Upper lobe of right lung (tissue), 1 donor: ENCODE measurements around the gene PLA2G2D. TPM values are rescaled to one million over a fixed set of nuclear protein-coding genes. Genes with fewer than 3 reads are reported as not detected.
A peak's percentile ranks its signal among the peaks of the same experiment; 100 is the strongest.
"Not testable (repeated sequence)": the region's sequence is repeated elsewhere in the genome, so short reads cannot be mapped to it uniquely, and the experiment has no call there.

ENCODE experiments used
- ATAC-seq: fragments of 200-7000 bp; cut with Tn5 transposase; one replicate; pipeline ENCODE4 v1.9.1; 2020; ENCODE audit warnings: mild to moderate bottlenecking, moderate library complexity
- DNase-seq: peaks from one replicate; pipeline ENCODE4 v3.0.0-alpha.2; 2020
- H3K27ac ChIP-seq: fragments of 200-600 bp; one replicate; pipeline ENCODE4 v1.8.0; 2022
- H3K27me3 ChIP-seq: fragments of 200-600 bp; one replicate; pipeline ENCODE4 v1.8.0; 2022; ENCODE audit warnings: mild to moderate bottlenecking
- H3K36me3 ChIP-seq: fragments of 200-600 bp; one replicate; pipeline ENCODE4 v1.8.0; 2022
- H3K4me1 ChIP-seq: fragments of 200-600 bp; one replicate; pipeline ENCODE4 v1.8.0; 2022
- H3K4me3 ChIP-seq: fragments of 200-600 bp; one replicate; pipeline ENCODE4 v1.8.0; 2022; ENCODE audit warnings: mild to moderate bottlenecking
- H3K9me3 ChIP-seq: fragments of 200-600 bp; one replicate; pipeline ENCODE4 v1.8.0; 2022
- intact Hi-C: fragments of 100-400 bp; cut with DNase I; formaldehyde crosslinking; loops from one replicate; pipeline ENCODE4 v1.11.0; 2022
- total RNA-seq: library from RNA; stranded (reverse); fragmentation: NEBNext Ultra II Directional; extraction: Animal tissue kit (Norgen Biotek cat#: 25700); gene quantifications from one replicate; pipeline ENCODE4 v1.2.1, GENCODE V29; 2021
- TF ChIP-seq, protein P1 (sequence below): fragments of 200-600 bp; IDR thresholded peaks from one replicate; pipeline ENCODE4 v1.8.0; 2022; ENCODE audit warnings: antibody characterized with exemption
- donor health status: DM: no; HTN: yes; CAD: no; lungs with severe emphysema.

The PLA2G2D gene
- total RNA-seq, 1 donor from 2014 or later: not detected

DNA sequence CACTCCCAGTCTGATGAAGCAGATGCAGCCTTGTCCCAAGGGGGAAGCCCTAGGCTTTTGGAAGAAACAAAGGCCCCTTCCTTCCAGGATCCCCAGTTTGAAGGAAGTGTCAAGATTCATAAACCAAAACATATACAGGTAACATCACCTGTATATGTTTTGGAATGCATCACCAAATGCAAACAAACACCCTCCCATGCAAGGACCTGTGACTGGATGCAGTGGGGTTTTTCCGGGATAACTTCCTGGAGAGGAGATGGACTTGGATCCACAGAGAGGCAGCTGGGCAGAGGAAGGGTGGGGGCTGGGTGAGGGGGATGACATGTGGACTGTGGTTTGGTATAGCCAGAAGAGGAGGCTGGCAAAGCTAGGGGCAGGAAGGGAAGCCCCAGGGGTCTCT, 18.3 kb upstream of the PLA2G2D start:
- ATAC-seq: no peak
- Histone ChIP-seq H3K4me1 (no peaks in the 10 kb centered on the region), H3K9me3 (no peaks in the 10 kb centered on the region), H3K27me3 (no peaks in the 10 kb centered on the region), H3K36me3 (no peaks in the 10 kb centered on the region), H3K27ac (no peak overlapping the region), H3K4me3 (no peak overlapping the region)
- TF ChIP-seq, protein P1, sequence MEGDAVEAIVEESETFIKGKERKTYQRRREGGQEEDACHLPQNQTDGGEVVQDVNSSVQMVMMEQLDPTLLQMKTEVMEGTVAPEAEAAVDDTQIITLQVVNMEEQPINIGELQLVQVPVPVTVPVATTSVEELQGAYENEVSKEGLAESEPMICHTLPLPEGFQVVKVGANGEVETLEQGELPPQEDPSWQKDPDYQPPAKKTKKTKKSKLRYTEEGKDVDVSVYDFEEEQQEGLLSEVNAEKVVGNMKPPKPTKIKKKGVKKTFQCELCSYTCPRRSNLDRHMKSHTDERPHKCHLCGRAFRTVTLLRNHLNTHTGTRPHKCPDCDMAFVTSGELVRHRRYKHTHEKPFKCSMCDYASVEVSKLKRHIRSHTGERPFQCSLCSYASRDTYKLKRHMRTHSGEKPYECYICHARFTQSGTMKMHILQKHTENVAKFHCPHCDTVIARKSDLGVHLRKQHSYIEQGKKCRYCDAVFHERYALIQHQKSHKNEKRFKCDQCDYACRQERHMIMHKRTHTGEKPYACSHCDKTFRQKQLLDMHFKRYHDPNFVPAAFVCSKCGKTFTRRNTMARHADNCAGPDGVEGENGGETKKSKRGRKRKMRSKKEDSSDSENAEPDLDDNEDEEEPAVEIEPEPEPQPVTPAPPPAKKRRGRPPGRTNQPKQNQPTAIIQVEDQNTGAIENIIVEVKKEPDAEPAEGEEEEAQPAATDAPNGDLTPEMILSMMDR: no peak
- intact Hi-C loops: no loop called here
- DNase-seq: no peak

DNA sequence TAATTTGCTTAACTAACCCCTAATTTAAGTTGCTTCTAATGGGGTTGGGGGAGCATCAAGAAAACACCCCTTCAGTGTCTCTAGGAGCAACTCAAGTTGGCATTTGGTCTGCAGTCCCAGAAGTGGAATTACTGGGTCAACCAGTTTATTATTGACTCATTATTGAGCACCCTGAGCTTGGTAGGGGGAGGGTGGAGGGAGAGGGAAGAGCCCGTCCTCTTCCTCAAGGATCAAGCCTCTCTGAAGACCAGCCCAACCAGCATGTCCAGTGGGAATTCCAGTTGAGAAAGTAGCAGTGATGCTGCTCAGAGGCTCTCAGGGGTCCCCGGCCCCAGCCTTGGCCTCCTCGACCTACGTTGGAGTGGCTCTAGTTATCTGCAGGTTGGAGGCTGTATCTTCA, 17.7 kb upstream of the PLA2G2D start:
- no peaks in the 10 kb centered on the region for H3K9me3 ChIP-seq
- peak; percentile 59 for ATAC-seq
- no peak overlapping the region for H3K27ac ChIP-seq
- intact Hi-C loops: no loop called here
- H3K27me3 ChIP-seq: no peaks in the 10 kb centered on the region
- peak; percentile 56 for DNase-seq
- TF ChIP-seq, protein P1: no peak
- H3K36me3 ChIP-seq: no peaks in the 10 kb centered on the region
- H3K4me3 ChIP-seq: no peak overlapping the region
- H3K4me1 ChIP-seq: no peaks in the 10 kb centered on the region

DNA sequence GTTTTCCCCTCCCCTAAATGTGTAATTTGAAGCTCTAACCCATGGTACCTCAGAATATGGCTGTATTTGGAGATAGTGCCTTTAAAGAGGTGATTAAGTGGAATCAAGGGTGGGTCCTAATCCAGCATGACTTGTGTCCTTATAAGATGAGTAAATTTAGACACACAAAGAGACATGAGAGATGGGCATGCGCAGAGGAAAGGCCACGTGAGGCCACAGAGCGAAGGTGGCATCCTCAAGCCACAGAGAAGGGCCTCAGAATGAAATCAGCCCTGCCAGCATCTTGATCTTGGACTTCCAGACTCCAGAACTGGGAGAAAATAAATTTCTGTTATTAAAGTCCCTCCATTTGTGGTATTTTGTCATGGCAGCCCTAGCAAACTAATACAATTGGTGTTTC, 16.9 kb upstream of the PLA2G2D start:
- intact Hi-C loops: no loop called here
- Histone ChIP-seq H3K27me3 (no peaks in the 10 kb centered on the region), H3K36me3 (no peaks in the 10 kb centered on the region), H3K4me1 (no peaks in the 10 kb centered on the region), H3K9me3 (no peaks in the 10 kb centered on the region), H3K27ac (no peak overlapping the region), H3K4me3 (no peak overlapping the region)
- TF ChIP-seq, protein P1: no peak
- no peak for DNase-seq
- no peak for ATAC-seq

DNA sequence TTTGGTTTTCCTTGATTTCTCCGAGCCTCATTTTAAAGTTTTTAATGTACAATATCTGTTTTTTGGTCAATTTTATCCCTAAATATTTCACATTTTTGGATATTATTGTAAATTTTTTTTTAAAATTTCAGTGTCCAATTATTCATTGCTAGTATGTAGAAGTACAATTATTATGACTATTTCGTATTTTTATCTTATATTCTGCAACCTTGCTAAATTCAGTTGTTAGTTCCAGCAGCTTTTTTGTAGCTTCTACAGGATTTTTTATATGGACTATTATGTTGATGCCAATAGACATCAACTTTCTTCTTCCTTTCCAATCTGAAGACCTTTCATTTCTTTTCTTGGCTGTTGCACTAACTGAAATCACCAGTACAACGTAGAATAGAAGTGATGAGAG, 15.7 kb upstream of the PLA2G2D start:
- no peaks in the 10 kb centered on the region for H3K9me3 ChIP-seq
- ATAC-seq (no peak), DNase-seq (no peak)
- intact Hi-C loops: no loop called here
- H3K27me3 ChIP-seq: no peaks in the 10 kb centered on the region
- no peak overlapping the region for H3K27ac ChIP-seq
- no peaks in the 10 kb centered on the region for H3K4me1 ChIP-seq
- H3K36me3 ChIP-seq: no peaks in the 10 kb centered on the region
- H3K4me3 ChIP-seq: no peak overlapping the region
- TF ChIP-seq, protein P1: no peak

DNA sequence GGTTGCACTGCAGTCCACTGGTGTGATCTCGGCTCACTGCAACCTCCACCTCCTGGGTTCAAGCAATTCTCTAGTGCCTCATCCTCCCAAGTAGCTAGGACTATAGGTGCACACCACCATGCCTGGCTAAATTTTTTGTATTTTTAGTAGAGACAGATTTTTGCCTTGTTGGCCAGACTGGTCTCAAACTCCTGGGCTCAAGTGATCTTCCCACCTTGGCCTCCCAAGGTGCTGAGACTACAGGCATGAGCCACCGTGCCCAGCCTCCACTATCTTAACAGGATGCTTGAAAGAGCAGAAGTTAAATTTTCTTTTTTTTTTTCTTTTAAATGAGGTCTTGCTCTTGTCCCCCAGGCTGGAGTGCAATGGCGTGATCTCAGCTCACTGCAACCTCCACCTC, 11.2 kb upstream of the PLA2G2D start:
- H3K9me3 ChIP-seq, H3K4me1 ChIP-seq, ATAC-seq, H3K4me3 ChIP-seq, intact Hi-C loops, H3K27ac ChIP-seq, H3K36me3 ChIP-seq, H3K27me3 ChIP-seq: not testable (repeated sequence)
- DNase-seq: peak; percentile 31

DNA sequence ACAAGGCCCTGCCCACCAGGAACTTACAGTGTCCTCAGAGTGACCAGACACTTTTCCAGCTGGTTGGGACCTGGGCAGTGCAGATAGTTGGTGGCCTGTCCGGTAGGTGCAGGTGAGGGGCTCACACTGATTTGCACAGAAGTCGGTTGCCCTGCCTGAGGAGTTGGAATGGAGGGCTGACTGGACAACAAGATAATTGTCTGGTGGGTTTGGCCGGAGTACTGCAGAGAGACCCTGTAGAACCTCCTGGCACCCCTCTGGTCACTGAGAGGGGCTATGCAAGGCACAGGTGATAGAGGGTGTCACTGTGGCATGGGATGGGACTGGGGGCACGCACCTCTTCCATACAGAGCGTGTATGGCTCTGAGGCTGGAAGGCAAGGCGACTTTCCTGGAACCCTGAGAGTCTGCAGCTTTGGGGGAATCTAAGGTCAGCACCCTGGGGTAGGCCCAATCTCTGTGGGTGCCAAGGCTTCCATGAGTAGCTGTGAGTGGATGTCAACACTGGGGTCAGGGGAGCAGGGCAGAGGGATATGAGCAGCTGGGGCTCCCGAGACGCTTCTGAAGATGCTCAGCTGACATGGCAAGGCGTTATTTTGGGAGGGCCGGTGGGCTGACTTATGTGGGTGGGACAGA, 7.6 kb upstream of the PLA2G2D start:
- intact Hi-C loops: no loop called here
- no peaks in the 10 kb centered on the region for H3K9me3 ChIP-seq
- no peak overlapping the region for H3K4me3 ChIP-seq
- no peaks in the 10 kb centered on the region for H3K4me1 ChIP-seq
- TF ChIP-seq, protein P1: no peak
- ATAC-seq (peak; percentile 6), DNase-seq (peak; percentile 25)
- no peak overlapping the region for H3K27ac ChIP-seq
- no peaks in the 10 kb centered on the region for H3K36me3 ChIP-seq
- no peaks in the 10 kb centered on the region for H3K27me3 ChIP-seq
